H7 (cell line): ENCODE results near the gene PCA3. TPM values are rescaled to one million over a fixed set of nuclear protein-coding genes. Genes with fewer than 3 reads are reported as not detected.
"Not testable (repeated sequence)": the region's sequence is repeated elsewhere in the genome, so short reads cannot be mapped to it uniquely, and the experiment has no call there.

ENCODE experiments used
- DNase-seq: peaks from one replicate; pipeline ENCODE4 v3.0.0; 2012
- H3K27me3 ChIP-seq: 2 replicates; pipeline ENCODE4 v1.6.0; 2011; ENCODE audit warnings: mild to moderate bottlenecking, low read length; ENCODE audit not compliant: control insufficient read depth, insufficient read depth
- H3K36me3 ChIP-seq: replicated peaks from 2 replicates; pipeline ENCODE4 v1.5.1; 2011; ENCODE audit warnings: low read length; ENCODE audit not compliant: control insufficient read depth, insufficient read depth
- H3K4me3 ChIP-seq: 2 replicates; pipeline ENCODE4 v1.5.1; 2011; ENCODE audit warnings: low read depth, mild to moderate bottlenecking, control low read depth, low read length, moderate library complexity; ENCODE audit not compliant: insufficient read depth
- total RNA-seq: library from RNA; depleted of rRNA; stranded (reverse); fragments of >200 nt; shearing (Covaris generic); gene quantifications from 2 replicates; pipeline ENCODE4 v1.2.3, GENCODE V29; 2014

Gene PCA3
- total RNA-seq, 1 experiment from 2014 or later = not detected

DNA sequence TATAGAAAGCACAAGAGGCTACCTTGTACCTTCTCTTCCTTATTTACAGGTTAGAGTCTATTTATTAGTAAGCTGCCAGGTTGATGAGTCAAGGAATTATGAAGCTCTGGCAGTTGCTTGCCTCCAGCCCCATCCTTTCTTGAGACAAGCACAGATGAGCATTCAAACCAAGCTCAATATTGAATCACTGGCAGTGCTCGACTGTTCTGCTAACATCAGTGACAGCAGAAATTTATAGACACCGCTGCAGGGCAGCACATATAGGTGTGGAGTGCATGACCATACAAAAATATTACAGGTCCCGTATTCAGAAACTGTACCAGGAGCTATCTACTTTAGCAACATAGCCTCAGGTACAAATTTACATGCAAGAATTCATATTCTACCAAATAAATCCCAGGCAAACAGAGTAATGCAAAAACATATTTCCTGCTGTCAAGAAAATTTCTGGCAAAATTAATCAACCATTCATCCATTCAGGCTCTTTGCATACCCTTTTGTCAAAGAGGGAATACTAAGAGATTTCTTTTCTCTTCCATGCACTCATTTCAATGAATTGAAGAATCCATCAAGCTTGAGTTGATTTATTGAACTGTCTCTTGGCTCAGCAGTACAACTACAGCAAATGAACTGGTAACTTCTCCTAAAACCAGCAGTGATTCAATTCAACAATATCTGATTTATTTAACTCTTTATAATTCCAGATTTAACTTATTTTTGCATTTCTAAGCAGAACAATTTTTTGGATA lies 26.9 kb upstream of the PCA3 start:
- no peak for DNase-seq
- no peaks in the 10 kb centered on the region for H3K27me3 ChIP-seq
- no peak overlapping the region for H3K4me3 ChIP-seq
- H3K36me3 ChIP-seq = no peaks in the 10 kb centered on the region; the same call in 1 of the 2 replicates

DNA sequence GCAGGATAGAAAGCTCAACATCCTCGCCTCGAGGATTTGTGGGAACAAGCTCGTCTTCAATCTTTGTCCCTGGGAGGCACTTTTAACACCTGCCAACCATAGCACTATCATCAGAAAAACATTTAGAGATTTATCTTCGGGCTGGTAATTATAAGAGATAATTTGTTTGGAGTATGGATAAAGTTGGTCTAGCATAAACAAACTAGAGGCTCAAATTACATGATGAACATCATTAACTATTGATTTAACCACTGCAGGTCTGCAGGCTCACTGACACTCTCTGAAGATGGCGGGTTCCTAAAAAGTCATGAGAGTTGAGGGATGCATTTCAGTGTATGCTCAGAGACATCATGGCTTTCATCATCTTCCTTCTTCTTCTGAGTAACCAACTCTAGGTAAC lies 25.8 kb upstream of the PCA3 start:
- no peak for DNase-seq
- H3K36me3 ChIP-seq = no peaks in the 10 kb centered on the region; the same call in 1 of the 2 replicates

GRCh38 chr9:76741524-76741923 lies 22.7 kb upstream of the PCA3 start:
- peak; percentile 30 for DNase-seq
- Histone ChIP-seq H3K36me3 (no peaks in the 10 kb centered on the region; the same call in 1 of the 2 replicates), H3K27me3 (no peaks in the 10 kb centered on the region), H3K4me3 (no peak overlapping the region)

More for the DNA sequence above, 25.8 kb upstream of the PCA3 start:
- H3K4me3 ChIP-seq = no peak overlapping the region
- H3K27me3 ChIP-seq = no peaks in the 10 kb centered on the region

DNA sequence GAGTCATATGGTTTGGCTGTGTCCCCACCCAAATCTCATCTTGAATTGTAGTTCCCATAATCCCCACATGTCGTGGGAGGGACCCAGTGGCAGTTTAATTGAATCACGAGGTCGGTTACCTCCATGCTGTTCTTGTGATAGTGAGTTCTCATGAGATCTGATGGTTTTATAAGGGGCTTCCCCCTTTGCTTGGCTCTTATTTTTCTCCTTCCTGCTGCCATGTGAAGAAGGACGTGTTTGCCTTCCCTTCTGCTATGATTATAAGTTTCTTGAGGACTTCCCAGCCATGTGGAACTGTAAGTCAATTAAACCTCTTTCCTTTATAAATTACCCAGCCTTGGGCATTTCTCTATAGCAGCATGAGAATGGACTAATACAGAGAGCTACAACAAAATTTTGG lies 21.3 kb upstream of the PCA3 start:
- H3K4me3 ChIP-seq, DNase-seq, H3K27me3 ChIP-seq, H3K36me3 ChIP-seq: not testable (repeated sequence)

DNA sequence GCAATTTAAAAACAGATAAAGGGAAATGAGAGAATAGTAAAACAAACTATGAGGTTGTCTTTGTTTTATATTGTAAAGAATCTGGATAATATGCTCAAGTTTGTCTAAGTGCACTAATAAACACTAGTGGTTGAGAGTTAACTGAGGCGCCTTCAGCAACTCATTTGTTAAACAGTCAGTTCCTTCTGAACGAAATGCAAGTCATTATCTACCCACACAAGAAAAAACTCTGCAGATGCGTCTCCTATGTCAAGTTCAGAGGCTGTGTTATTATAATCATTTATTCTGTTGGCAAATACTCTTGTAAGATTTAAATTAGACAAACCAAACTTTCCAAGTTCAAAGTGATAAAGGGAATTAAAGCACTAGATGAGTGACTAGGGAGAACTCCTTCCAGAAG lies 20.3 kb upstream of the PCA3 start:
- H3K27me3 ChIP-seq = no peaks in the 10 kb centered on the region
- DNase-seq = no peak
- no peak overlapping the region for H3K4me3 ChIP-seq
- H3K36me3 ChIP-seq = no peaks in the 10 kb centered on the region; the same call in 1 of the 2 replicates

DNA sequence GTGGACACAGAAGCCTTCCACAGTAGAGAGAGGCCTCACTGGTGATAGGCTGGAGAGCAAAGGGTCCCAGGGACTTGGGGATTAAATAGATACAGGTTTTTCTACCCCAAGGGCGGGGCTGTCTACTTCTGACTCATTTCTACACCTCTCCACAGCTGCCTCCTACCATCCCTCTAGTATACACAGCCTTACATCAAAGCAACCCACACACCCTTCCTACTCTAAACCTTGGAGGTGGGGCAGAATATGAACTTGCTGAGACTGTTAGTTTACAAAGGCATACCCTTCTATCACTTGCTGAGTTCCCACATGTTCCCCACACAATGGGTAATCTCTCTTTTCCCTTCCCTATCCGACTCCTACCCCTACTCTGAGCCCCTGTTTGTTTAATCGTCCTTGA lies 19.9 kb upstream of the PCA3 start:
- no peaks in the 10 kb centered on the region for H3K27me3 ChIP-seq
- H3K4me3 ChIP-seq = no peak overlapping the region
- H3K36me3 ChIP-seq = no peaks in the 10 kb centered on the region; the same call in 1 of the 2 replicates
- no peak for DNase-seq

GRCh38 chr9:76751001-76751400 lies 13.2 kb upstream of the PCA3 start:
- no peak for DNase-seq
- H3K36me3 ChIP-seq = no peaks in the 10 kb centered on the region
- no peaks in the 10 kb centered on the region for H3K27me3 ChIP-seq
- H3K4me3 ChIP-seq = no peak overlapping the region

DNA sequence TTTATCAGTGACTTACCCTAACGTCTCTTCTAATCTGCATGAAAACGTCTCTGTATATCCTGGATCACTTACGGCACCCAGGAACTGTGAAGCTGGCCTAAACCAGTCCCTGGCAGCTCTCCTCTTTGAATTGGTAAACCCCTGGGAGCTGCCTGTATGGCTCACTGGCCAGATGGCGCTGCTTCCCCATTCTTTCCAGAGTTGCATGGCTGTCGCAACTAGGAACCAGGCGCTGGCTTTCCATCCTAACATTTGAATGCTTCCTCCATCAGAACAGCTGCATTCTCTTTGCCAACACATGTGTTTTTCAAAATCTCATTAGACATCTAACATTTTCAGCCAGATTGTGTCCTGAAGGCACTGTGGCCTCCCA lies 8.0 kb upstream of the PCA3 start:
- H3K36me3 ChIP-seq = no peaks in the 10 kb centered on the region
- no peaks in the 10 kb centered on the region for H3K27me3 ChIP-seq
- peak; percentile 69 for DNase-seq
- no peak overlapping the region for H3K4me3 ChIP-seq

- H3K27me3 ChIP-seq = no peaks in the 10 kb centered on the region
- no peaks in the 10 kb centered on the region for H3K36me3 ChIP-seq
- H3K4me3 ChIP-seq = no peak overlapping the region
- no peak for DNase-seq
Observed at GRCh38 chr9:76756941-76757673, 7.1 kb upstream of the PCA3 start.

- H3K36me3 ChIP-seq = no peaks in the 10 kb centered on the region
- DNase-seq = no peak
- H3K4me3 ChIP-seq = no peak overlapping the region
- no peaks in the 10 kb centered on the region for H3K27me3 ChIP-seq
Observed at GRCh38 chr9:76758476-76758875, 5.8 kb upstream of the PCA3 start.

DNA sequence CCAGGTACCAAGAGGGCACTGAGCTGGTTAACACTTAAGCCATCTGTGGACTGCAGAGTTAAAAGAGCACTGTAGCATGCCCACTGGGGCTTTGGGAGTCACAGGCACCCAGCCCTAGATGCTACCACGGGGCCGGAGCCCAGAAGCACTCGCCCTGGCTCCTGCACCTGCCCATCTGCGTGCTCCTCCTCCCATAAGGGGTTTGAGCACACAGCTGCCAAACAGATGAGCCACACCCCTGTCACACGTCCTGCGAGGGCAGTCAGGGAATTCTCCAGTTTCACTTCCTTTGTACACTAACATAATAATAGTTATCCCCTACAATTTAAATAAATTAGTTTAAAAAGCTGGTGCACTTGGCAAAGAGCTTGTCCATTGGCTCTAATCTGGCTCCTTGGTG lies 4.5 kb upstream of the PCA3 start:
- no peak overlapping the region for H3K4me3 ChIP-seq
- no peak for DNase-seq
- no peaks in the 10 kb centered on the region for H3K27me3 ChIP-seq
- H3K36me3 ChIP-seq = no peaks in the 10 kb centered on the region

DNA sequence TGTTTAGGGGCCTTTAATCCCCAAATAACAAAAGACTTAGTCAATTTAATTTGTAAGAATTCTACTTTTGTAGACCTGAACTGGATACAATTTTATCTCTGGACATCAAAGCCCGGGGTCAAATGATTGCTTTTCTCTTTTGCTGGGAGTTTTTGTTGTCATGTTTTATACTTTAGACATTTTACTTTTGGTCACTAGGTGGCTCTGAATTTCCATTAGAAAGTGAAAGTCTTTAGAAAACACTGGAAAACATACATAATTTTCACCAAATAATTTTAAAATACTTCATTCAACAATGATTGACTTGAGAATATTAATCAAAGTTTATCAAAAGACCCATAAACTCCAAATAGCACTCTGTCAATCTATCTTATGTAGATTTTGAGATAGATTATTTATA lies 2.8 kb upstream of the PCA3 start:
- Histone ChIP-seq H3K4me3 (no peak overlapping the region), H3K27me3 (no peaks in the 10 kb centered on the region), H3K36me3 (no peaks in the 10 kb centered on the region)
- DNase-seq = no peak

- Histone ChIP-seq H3K27me3 (no peaks in the 10 kb centered on the region), H3K4me3 (no peak overlapping the region), H3K36me3 (no peaks in the 10 kb centered on the region)
- DNase-seq = no peak
Observed at GRCh38 chr9:76766126-76766525, 1.9 kb downstream of the PCA3 start.

- no peak for DNase-seq
- no peak overlapping the region for H3K4me3 ChIP-seq
- no peaks in the 10 kb centered on the region for H3K36me3 ChIP-seq
- H3K27me3 ChIP-seq = no peaks in the 10 kb centered on the region
Observed at GRCh38 chr9:76772686-76773445, 8.6 kb downstream of the PCA3 start.

- DNase-seq = no peak
- no peaks in the 10 kb centered on the region for H3K27me3 ChIP-seq
- no peaks in the 10 kb centered on the region for H3K36me3 ChIP-seq
Observed at GRCh38 chr9:76784881-76785280, 20.6 kb downstream of the PCA3 start.

More at GRCh38 chr9:76784881-76785280, 20.6 kb downstream of the PCA3 start:
- no peak overlapping the region for H3K4me3 ChIP-seq
